T-helper 1 cell (primary cell): ENCODE results near the gene CAB39.

Experiments
- DNase-seq, 5 donors: peaks; one replicate each; pipeline ENCODE4 v3.0.0-alpha.2; 2012 to 2020

Gene CAB39

GRCh38 chr2:230821991-230822520, 109.4 kb downstream of the CAB39 start:
- DNase-seq: no peak

- no peak for DNase-seq
Observed at GRCh38 chr2:230823264-230823964, 110.8 kb downstream of the CAB39 start.

DNA sequence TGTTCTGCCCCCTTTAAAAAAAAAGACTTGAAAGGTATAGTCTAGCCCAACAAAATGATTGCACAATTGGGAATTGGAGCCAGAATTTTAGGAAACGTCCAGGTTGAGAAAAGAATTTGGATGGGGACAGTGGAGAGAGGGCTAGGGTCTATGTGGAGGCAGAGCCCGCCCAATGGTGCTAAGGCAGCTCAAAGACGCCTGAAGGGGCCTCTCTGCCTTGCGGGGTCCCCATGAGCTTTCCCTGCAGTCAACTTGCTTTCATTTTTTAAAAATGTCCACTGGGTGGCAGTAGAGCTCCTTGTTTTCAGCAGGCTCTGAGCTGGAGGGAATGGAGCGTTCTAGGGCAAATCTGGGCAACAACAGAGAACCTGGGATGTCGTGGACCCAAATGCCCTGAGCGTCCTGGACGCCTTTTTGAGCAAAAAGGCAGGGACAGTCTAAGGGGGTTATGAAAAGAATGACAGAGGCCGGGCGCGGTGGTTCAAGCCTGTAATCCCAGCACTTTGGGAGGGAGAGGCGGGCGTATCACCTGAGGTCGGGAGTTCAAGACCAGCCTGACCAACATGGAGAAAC, 111.8 kb downstream of the CAB39 start:
- peak in 4 of 5 donors; percentile 21 to 79 (median 44) for DNase-seq

DNA sequence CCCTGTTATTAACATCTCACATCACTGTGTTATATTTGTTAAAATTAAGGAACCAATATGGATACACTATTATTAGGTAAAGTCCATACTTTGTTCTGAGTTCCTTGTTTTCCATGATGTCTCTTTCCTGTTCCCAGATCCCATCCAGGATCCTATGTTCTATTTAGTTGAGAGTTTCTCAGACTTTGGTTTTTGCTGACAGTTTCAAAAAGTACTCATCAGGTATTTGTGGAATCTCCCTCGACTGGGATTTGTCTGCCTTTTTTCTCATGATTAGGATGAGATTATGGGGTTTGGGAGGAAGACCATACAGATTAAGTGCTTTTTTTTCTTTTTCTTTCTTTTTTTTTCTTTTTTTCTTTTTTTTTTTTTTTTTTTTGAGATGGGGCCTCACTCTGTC, 112.7 kb downstream of the CAB39 start:
- DNase-seq: no peak

GRCh38 chr2:230827774-230828271, 115.2 kb downstream of the CAB39 start:
- no peak for DNase-seq

- peak in 2 of 5 donors; percentile 5 to 42 for DNase-seq
Observed at GRCh38 chr2:230828272-230828961, 115.8 kb downstream of the CAB39 start.

GRCh38 chr2:230829293-230829692, 116.7 kb downstream of the CAB39 start:
- DNase-seq: no peak

- DNase-seq: no peak
Observed at GRCh38 chr2:230829959-230830358, 117.3 kb downstream of the CAB39 start.

DNA sequence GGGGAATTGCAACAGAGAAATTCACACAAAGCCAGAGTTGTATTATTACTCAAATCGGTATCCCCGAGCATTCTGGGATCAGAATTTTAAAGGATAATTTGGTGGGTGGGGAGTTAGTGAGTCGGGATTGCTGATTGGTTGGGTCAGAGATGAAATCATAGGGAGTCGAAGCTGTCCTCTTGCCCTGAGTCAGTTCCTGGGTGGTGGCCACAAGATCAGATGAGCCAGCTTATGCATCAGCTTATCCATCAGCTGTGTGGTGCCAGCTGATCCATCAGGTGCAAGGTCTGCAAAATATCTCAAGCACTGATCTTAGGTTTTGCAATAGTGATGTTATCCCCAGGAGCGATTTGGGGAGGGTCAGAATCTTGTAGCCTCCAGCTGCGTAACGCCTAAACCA, 117.8 kb downstream of the CAB39 start:
- no peak for DNase-seq

GRCh38 chr2:230840301-230840700, 127.7 kb downstream of the CAB39 start:
- no peak for DNase-seq

DNA sequence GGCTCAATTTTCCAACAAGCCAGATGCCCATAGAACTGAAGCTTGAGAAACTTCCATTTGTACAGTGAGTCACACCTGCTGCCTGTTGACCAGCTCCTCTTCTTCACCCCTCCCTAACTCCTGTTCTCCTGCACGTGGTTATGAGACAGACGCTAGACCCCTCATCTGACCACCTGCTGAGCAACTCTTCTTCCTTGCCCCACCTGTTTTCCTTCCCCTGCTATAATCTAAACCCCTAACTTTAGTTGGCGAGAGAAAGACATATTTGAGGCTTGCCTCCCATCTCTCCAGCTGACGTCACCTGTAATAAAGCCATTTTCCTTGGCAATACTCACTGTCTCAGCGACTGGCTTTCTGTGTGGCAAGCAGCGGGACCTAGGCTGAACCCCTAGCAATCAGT, 129.8 kb downstream of the CAB39 start:
- DNase-seq: no peak

DNA sequence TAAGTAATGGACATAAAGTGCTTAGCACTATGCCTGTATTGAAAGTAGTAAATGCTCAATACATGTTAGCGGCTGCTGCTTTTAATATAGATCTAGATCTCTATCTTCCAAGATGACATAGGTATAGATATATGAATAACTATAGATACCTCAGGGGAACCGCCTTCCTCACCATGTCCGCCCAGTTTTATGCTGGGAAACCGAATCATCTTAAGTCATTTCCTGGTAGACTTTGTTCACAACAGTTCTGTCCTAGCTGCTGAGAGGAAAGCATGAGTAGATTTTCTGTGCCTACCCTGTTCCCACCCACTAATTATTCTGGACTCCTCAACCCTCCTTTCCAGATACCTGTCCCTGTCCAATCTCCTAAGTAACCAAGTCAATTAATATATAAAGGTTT, 130.5 kb downstream of the CAB39 start:
- no peak for DNase-seq

- no peak for DNase-seq
Observed at GRCh38 chr2:230846360-230846759, 133.7 kb downstream of the CAB39 start.

DNA sequence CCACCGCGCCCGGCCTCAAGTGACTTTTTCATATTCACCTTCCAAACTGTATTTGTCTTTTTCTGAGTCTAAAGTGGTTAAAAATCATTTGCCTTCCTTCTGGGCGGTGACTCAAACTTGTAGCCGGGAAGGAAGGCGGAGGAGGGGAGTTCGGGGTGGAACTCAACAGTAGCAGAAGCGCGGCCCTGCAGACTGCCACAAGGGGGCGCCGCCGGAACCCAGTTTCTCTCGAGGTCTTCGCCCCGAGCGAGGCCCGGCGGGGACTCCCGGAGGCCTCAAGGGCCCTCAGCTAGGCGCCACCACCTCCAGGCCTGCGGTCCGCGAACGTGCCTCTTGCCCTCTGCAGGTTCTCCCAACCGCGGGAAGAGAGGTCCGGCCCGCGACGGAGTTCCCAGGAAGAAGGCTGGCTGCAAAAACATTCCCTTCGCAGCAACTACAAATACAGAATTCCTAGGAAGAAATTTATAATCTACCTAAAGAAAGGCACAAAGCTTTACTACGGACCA, 135.3 kb downstream of the CAB39 start:
- peak; percentile 65 to 85 (median 77) for DNase-seq

DNA sequence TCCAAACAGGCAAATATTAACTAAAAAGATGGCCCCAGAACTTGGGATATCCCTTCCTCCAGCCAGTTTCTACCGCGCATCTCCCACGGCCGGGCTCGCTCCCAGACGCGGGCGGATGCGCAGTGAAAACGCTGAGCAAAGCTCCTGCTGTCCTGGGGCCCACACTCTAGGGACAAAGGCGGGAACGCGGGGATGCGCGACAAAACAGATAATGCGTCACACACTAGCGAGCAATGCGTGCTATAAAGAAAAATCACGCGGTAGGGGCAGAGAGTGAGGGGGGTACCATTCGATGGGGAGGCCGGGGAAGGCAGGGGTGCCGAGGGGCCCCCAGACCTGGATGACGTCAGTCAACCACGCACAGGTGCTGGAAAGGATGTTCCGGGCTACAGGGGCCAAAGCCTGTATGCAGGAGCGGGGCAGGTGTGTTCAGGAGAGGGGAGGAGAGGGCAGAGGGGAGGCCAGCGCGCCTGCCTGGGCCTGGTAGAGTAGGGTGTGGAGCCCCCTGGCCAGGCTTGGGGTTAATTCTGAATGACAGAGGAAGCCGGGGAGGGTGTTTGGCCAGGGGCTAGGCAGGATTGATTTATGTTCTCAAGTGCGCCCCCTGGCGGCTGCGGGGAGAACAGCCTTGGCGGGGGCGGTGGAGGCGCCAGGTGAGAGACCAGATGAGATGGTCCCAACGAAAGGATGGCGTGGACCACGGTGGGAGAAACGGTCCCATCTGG, 137.2 kb downstream of the CAB39 start:
- peak; percentile 42 to 64 (median 57) for DNase-seq

DNA sequence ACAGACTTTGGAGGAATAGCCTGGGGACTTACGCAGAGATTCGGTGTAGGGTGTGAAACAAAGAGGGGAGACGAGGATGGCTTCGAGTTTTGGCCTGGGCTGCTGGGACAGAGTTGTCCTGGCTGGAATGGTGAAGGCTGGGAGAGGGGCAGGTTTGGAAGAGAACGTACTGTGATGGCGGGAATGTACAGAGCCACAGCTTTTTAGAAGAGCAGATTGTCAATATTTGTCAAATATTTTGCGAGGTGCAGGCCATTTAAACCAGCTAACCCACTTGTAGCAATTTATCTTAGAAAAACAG, 137.7 kb downstream of the CAB39 start:
- DNase-seq: no peak

DNA sequence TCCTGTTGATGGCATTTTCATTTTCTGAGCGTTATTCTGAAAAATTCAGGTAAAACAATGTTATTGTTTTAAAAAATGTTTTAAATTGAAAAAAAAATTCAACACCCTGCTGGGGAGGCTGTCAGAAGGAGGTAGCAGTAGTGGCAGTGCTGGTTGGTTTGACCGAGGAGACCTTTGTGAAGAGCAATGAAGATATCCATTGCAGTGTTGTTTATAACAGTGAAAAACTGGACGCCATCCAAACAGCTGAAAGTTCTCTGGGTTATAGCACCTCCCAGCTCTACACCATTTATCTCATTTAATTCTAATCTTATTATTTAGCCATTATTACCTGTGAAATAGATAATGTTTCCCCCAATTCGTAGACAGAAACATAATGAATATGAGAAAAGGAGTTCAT, 139.5 kb downstream of the CAB39 start:
- no peak for DNase-seq

DNA sequence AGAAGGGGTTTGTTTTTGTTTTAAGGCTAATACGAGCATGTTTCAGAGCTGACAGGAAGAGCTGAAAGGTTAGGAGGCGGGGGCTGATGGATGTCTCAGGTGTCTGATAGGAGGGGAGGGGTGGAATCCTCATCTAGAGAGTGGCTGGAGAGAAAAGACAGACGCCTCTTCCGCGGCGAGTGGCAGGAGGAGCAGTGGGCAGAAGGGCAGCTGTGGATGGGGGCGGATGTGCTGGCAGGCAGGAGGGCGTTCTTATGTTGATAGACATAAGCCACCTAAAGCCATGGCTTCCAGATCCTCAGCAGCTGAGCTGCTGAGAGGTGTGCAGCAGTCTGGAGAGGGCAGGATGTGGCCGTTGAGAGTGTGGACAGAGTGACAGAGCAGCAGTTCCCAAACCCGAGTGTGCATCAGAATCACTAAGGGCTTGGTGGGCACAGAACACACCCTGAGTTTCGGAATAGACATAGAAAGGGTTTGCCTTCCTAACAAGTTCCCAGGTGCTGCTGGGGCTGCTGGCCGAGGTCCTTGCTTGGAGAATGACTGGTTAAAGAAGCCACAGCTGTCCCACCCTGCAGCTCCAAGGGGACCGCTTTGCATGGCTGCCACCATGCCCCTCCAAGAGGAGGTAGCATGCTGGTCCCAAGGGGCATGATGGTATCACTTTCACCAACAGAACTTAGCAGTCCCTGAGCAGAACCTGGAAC, 149.1 kb downstream of the CAB39 start:
- DNase-seq: peak in 1 of 5 donors; percentile 25

GRCh38 chr2:230862292-230862691, 149.7 kb downstream of the CAB39 start:
- no peak for DNase-seq

DNA sequence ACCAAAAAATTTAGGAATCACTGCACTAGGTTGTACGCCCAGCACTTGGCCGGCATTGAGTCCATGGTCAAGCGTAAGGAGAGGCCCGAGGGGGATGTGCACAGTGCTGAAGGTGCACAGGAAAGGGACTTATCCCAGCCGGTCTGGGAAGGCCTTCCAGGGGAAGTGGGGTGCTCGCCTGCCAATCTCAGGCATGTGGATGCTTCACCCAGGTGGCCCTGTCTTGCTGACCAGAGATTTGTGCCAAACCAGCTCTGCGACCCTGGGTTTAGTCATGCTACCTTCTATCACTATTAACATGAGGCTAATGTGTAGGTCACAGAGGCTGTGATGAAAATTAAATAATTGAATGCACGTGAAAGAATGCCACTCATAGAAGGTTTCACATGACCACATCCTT, 150.4 kb downstream of the CAB39 start:
- no peak for DNase-seq

GRCh38 chr2:230863442-230864121, 150.9 kb downstream of the CAB39 start:
- DNase-seq: no peak

DNA sequence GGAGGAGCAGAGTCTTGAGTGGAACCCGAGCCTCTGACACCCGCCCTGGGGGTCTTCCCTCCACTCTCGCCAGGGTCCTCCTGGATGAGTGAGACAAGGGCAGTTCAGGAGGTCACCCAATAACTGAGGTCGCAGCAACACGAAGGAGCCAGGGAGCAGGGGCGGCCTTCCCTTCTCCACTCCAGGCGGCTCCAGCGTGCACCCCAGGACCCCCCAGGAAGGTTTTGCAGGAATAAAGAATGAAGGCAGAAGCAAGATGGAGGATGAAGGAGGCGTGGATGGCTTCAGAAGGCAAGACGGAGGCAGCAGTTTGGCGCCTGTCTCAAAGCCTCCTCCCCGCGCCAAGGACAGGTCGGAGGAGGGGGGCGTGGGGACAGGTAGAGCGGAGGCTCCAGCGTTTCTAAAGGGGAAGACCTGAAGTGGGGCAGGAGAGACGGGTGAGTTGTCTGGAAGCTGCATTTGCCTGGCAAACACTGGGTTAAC, 151.5 kb downstream of the CAB39 start:
- no peak for DNase-seq
